Lung (tissue), 12 donors: ENCODE results near the gene SLC35F4. TPM values are rescaled to one million over a fixed set of nuclear protein-coding genes. Genes with fewer than 3 reads are reported as not detected.

ENCODE experiments used
- ATAC-seq: fragments of 200-7000 bp; cut with Tn5 transposase; one replicate; pipeline ENCODE4 v1.9.1; 2020; ENCODE audit warnings: moderate number of reproducible peaks; ENCODE audit not compliant: insufficient read depth, low FRiP score
- DNase-seq, 3 donors: peaks; one replicate each; pipeline ENCODE4 v3.0.0-alpha.2; 2013 to 2017
- H3K27ac ChIP-seq, 2 donors: one replicate each; pipeline ENCODE4 v1.5.1; 2013; ENCODE audit warnings: mild to moderate bottlenecking in 2 of 2, moderate library complexity in 2 of 2, control low read depth in 1 of 2, inconsistent platforms in 1 of 2, low read depth in 1 of 2, low read length in 1 of 2
- H3K27me3 ChIP-seq, 3 donors: one replicate each; pipeline ENCODE4 v1.5.1; 2013; ENCODE audit warnings: low read length in 2 of 3; ENCODE audit not compliant: control insufficient read depth in 3 of 3, insufficient read depth in 3 of 3
- H3K36me3 ChIP-seq, 4 donors: one replicate each; pipeline ENCODE4 v1.5.1; 2013; ENCODE audit warnings: low read length in 4 of 4, mild to moderate bottlenecking in 1 of 4, moderate library complexity in 1 of 4; ENCODE audit not compliant: control insufficient read depth in 4 of 4, insufficient read depth in 4 of 4
- H3K4me1 ChIP-seq, 5 donors: one replicate each; pipeline ENCODE4 v1.5.1; 2013; ENCODE audit warnings: low read length in 5 of 5, mild to moderate bottlenecking in 2 of 5, moderate library complexity in 1 of 5; ENCODE audit not compliant: control insufficient read depth in 5 of 5, insufficient read depth in 5 of 5
- H3K4me3 ChIP-seq: one replicate; pipeline ENCODE4 v1.5.1; 2013; ENCODE audit warnings: mild to moderate bottlenecking, control low read depth, moderate library complexity
- H3K9ac ChIP-seq, 2 donors: one replicate each; pipeline ENCODE4 v1.5.1; 2013; ENCODE audit warnings: low read length in 2 of 2, control low read depth in 1 of 2; ENCODE audit not compliant: insufficient read depth in 1 of 2
- H3K9me3 ChIP-seq, 4 donors: one replicate each; pipeline ENCODE4 v1.5.1; 2013; ENCODE audit warnings: low read length in 3 of 4, mild to moderate bottlenecking in 1 of 4, moderate library complexity in 1 of 4; ENCODE audit not compliant: control insufficient read depth in 4 of 4, insufficient read depth in 3 of 4
- WGBS, 2 donors: extraction: QIAGEN DNeasy Blood & Tissue Kit; methylation state at CpG; one replicate each; pipeline ENCODE4 v1.1.7; 2013; 5-methylcytosine and 5-hydroxymethylcytosine counted together
- polyA plus RNA-seq, 2 donors: library from polyadenylated mRNA; stranded (reverse); fragments of 200-250 nt; gene quantifications; one replicate each; pipeline ENCODE4 v1.2.1, GENCODE V29; 2013
- total RNA-seq, 2 donors: library from RNA; depleted of rRNA in 1 of 2; stranded (reverse); fragments of >200 nt in 1 of 2; gene quantifications; one replicate each; pipeline ENCODE4 v1.2.1, GENCODE V29; 2014 to 2021
- TF ChIP-seq, protein P1 (sequence below): IDR thresholded peaks from 2 replicates; pipeline ENCODE4 v1.5.1; 2012; ENCODE audit warnings: mild to moderate bottlenecking; ENCODE audit errors: control extremely low read depth, extremely low read depth
- donor health status: control.
- donor health status: control.
- donor health status: Bipolar disorder and iron deficiency.
- donor health status: healthy.
- donor health status: DM: yes; HTN: yes; CAD: no.

SLC35F4 gene
- total and polyA plus RNA-seq, 4 donors, result not detected

DNA sequence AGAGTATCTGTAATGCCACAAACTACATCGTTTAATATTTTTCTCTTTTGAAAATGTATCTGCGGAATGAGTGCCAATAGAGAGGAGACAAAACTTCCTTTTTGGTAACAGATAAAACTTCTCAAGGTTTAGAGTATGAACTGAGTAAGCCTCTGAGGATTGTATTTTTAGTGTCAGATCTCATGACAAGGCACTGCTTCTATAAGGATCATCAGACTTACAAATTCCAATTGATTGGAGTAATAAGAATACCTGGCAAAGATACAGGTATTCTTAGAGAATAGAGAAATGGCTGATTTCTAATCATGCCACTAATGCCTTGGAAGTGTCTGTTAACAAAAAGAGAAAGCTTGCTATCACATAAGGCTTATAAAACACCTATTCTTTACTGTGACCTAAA is 45.3 kb downstream of the SLC35F4 start:
- Histone ChIP-seq H3K36me3 (no peaks in the 10 kb centered on the region), H3K27me3 (no peaks in the 10 kb centered on the region), H3K9ac (no peak overlapping the region), H3K4me3 (no peak overlapping the region), H3K27ac (no peak overlapping the region), H3K9me3 (peaks cover 0 to 3% (median 0%) of the 10 kb centered on the region in 4 donors), H3K4me1 (no peaks in the 10 kb centered on the region)
- 82 to 95% methylated on average over 2 of the region's 2 CpGs for WGBS, 2 donors
- TF ChIP-seq, protein P1, sequence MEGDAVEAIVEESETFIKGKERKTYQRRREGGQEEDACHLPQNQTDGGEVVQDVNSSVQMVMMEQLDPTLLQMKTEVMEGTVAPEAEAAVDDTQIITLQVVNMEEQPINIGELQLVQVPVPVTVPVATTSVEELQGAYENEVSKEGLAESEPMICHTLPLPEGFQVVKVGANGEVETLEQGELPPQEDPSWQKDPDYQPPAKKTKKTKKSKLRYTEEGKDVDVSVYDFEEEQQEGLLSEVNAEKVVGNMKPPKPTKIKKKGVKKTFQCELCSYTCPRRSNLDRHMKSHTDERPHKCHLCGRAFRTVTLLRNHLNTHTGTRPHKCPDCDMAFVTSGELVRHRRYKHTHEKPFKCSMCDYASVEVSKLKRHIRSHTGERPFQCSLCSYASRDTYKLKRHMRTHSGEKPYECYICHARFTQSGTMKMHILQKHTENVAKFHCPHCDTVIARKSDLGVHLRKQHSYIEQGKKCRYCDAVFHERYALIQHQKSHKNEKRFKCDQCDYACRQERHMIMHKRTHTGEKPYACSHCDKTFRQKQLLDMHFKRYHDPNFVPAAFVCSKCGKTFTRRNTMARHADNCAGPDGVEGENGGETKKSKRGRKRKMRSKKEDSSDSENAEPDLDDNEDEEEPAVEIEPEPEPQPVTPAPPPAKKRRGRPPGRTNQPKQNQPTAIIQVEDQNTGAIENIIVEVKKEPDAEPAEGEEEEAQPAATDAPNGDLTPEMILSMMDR, result no peak
- no peak for ATAC-seq
- DNase-seq, result no peak

DNA sequence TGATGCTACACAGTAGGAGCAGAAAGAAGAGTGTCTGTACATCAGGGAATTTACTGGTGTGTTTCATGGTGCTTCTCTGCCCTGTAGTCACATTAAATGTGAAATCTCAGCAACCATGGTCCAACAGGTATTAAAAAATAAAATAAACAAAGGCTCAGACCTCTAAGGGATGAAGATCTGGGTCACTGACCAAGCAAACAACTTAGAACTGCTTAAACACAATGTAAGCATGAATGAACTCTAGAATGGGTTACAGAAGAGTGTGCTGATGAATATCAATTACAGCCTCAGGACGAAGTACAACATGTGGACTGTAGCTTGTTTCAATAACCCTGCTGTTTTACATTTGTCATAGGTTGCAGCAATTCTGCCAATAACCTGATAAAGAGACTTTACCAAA is 47.4 kb downstream of the SLC35F4 start:
- Histone ChIP-seq H3K9me3 (peaks cover 0 to 3% (median 0%) of the 10 kb centered on the region in 4 donors), H3K9ac (no peak overlapping the region), H3K36me3 (no peaks in the 10 kb centered on the region), H3K4me3 (no peak overlapping the region), H3K4me1 (no peaks in the 10 kb centered on the region), H3K27ac (no peak overlapping the region), H3K27me3 (no peaks in the 10 kb centered on the region)
- DNase-seq, result no peak
- no peak for ATAC-seq
- 45 to 58% methylated on average over 1 of the region's 1 CpG for WGBS, 2 donors
- TF ChIP-seq, protein P1, result no peak

DNA sequence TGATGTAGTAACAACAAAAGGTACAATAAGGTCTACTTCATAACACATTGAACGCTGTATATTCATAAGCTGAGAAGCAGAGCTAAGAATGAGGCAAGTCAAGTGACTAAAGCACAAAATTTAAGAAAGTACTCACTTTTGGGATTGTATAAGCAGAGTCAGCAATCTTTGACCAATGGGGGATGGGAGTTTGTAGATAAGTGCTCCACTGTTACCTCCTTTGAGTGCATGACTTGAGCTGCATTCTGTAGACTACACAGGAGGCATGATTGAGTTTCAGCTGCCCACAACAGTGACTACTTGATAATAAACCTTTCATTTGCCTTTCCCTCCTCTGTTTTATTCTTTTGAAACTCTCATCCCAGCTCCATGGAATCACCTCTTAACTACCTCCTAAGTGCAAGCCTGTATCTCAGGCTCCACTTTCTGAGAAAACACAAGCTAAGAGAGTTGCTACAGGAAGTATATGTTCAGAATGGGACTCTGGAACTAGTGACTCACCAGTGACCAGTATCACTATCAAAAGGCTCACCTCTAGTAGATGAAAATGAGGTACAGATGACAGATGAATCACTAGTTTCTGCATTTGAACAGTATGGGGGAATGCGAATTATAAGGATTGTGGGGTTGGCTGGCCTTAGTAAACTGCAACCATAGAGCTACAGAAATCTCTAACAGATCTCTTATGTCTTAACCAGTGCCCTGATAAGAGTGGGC is 49.2 kb downstream of the SLC35F4 start:
- Histone ChIP-seq H3K27ac (no peak overlapping the region), H3K4me1 (no peaks in the 10 kb centered on the region), H3K27me3 (no peaks in the 10 kb centered on the region), H3K9me3 (no peaks in the 10 kb centered on the region), H3K4me3 (no peak overlapping the region), H3K9ac (no peak overlapping the region), H3K36me3 (no peaks in the 10 kb centered on the region)
- 83 to 87% methylated on average over 2 of the region's 2 CpGs for WGBS, 2 donors
- TF ChIP-seq, protein P1, result no peak
- no peak for DNase-seq
- ATAC-seq, result no peak

DNA sequence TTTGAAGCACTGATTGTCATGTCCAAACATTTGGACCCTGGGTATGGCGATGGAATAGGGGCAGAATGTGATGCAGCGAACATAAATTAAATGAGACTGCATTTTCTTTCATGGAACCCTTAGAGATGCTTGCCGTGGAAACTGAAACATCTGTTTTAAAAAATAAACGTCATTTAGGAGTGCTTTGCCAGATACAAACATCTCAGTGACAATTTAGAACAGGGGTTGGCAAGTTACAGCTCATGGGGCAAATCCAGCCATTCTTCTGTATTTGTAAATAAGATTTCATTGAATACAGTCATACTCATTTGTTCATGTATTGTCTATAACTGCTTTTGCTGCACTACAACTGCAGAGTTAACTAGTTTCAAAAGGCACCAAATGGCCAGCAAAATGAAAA is 51.2 kb downstream of the SLC35F4 start:
- Histone ChIP-seq H3K36me3 (no peaks in the 10 kb centered on the region), H3K9ac (no peak overlapping the region), H3K27ac (no peak overlapping the region), H3K4me3 (no peak overlapping the region), H3K27me3 (no peaks in the 10 kb centered on the region), H3K9me3 (no peaks in the 10 kb centered on the region), H3K4me1 (no peaks in the 10 kb centered on the region)
- TF ChIP-seq, protein P1, result no peak
- ATAC-seq (no peak), DNase-seq (no peak)
- WGBS, 2 donors, result 73 to 80% methylated on average over 4 of the region's 4 CpGs
